Measurements from ENCODE around the gene L1TD1. TPM values are rescaled to one million over a fixed set of nuclear protein-coding genes. Genes with fewer than 3 reads are reported as not detected.
A peak's percentile ranks its signal among the peaks of the same experiment; 100 is the strongest.

The L1TD1 gene
- polyA plus RNA-seq, 1 donor from 2014 or later: not detected

GRCh38 chr1:62245201-62245600, 50.6 kb downstream of the L1TD1 start:
- H4K20me1 ChIP-seq (ENCODE audit: insufficient read depth): no peaks in the 10 kb centered on the region
- TF ChIP-seq, protein P1, sequence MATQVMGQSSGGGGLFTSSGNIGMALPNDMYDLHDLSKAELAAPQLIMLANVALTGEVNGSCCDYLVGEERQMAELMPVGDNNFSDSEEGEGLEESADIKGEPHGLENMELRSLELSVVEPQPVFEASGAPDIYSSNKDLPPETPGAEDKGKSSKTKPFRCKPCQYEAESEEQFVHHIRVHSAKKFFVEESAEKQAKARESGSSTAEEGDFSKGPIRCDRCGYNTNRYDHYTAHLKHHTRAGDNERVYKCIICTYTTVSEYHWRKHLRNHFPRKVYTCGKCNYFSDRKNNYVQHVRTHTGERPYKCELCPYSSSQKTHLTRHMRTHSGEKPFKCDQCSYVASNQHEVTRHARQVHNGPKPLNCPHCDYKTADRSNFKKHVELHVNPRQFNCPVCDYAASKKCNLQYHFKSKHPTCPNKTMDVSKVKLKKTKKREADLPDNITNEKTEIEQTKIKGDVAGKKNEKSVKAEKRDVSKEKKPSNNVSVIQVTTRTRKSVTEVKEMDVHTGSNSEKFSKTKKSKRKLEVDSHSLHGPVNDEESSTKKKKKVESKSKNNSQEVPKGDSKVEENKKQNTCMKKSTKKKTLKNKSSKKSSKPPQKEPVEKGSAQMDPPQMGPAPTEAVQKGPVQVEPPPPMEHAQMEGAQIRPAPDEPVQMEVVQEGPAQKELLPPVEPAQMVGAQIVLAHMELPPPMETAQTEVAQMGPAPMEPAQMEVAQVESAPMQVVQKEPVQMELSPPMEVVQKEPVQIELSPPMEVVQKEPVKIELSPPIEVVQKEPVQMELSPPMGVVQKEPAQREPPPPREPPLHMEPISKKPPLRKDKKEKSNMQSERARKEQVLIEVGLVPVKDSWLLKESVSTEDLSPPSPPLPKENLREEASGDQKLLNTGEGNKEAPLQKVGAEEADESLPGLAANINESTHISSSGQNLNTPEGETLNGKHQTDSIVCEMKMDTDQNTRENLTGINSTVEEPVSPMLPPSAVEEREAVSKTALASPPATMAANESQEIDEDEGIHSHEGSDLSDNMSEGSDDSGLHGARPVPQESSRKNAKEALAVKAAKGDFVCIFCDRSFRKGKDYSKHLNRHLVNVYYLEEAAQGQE (IDR thresholded peaks at IDR 0.05; ENCODE audit: borderline replicate concordance): no peak
- no peak for TF ChIP-seq RAD21 (conservative IDR thresholded peaks at IDR 0.05)
- TF ChIP-seq SMC3 (conservative IDR thresholded peaks at IDR 0.05; ENCODE audit: poor library complexity): no peak
- no peak for TF ChIP-seq EP300 (conservative IDR thresholded peaks at IDR 0.05; ENCODE audit: poor library complexity, severe bottlenecking)
- TF ChIP-seq, protein P2, sequence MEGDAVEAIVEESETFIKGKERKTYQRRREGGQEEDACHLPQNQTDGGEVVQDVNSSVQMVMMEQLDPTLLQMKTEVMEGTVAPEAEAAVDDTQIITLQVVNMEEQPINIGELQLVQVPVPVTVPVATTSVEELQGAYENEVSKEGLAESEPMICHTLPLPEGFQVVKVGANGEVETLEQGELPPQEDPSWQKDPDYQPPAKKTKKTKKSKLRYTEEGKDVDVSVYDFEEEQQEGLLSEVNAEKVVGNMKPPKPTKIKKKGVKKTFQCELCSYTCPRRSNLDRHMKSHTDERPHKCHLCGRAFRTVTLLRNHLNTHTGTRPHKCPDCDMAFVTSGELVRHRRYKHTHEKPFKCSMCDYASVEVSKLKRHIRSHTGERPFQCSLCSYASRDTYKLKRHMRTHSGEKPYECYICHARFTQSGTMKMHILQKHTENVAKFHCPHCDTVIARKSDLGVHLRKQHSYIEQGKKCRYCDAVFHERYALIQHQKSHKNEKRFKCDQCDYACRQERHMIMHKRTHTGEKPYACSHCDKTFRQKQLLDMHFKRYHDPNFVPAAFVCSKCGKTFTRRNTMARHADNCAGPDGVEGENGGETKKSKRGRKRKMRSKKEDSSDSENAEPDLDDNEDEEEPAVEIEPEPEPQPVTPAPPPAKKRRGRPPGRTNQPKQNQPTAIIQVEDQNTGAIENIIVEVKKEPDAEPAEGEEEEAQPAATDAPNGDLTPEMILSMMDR (IDR thresholded peaks at IDR 0.05; ENCODE audit: poor library complexity, severe bottlenecking): no peak
- no peak for TF ChIP-seq POLR2AphosphoS5 (IDR thresholded peaks at IDR 0.05)
- no peak for TF ChIP-seq MXI1 (conservative IDR thresholded peaks at IDR 0.05; ENCODE audit: poor library complexity, severe bottlenecking)
- TF ChIP-seq TAF1 (IDR thresholded peaks at IDR 0.05; ENCODE audit: low read depth): no peak
- TF ChIP-seq EZH2 (IDR thresholded peaks at IDR 0.05; ENCODE audit: borderline replicate concordance, insufficient read depth, low read length, poor library complexity, severe bottlenecking): no peak
- no peaks in the 10 kb centered on the region for H3K79me2 ChIP-seq (replicated peaks; ENCODE audit: insufficient read depth, low read length)
- no peaks in the 10 kb centered on the region for H3F3A ChIP-seq (ENCODE audit: insufficient read depth, low read length, poor library complexity, severe bottlenecking)
- H3K9me2 ChIP-seq (ENCODE audit: insufficient read depth, low read length): no peaks in the 10 kb centered on the region
- H3K4me3 ChIP-seq (ENCODE audit: low read length): no peak overlapping the region
- H3K4me2 ChIP-seq (ENCODE audit: low read length): no peak overlapping the region
- H3K36me3 ChIP-seq (ENCODE audit: insufficient read depth, low read length): no peaks in the 10 kb centered on the region
- H3K9ac ChIP-seq (ENCODE audit: low read length): no peak overlapping the region
- H2AFZ ChIP-seq (ENCODE audit: low read depth, low read length): no peak overlapping the region
- H3K9me3 ChIP-seq (ENCODE audit: low read length): no peaks in the 10 kb centered on the region
- H3K27me3 ChIP-seq (ENCODE audit: insufficient read depth, low read depth, low read length): no peaks in the 10 kb centered on the region
- no peak overlapping the region for H3K27ac ChIP-seq (ENCODE audit: low read length)

DNA sequence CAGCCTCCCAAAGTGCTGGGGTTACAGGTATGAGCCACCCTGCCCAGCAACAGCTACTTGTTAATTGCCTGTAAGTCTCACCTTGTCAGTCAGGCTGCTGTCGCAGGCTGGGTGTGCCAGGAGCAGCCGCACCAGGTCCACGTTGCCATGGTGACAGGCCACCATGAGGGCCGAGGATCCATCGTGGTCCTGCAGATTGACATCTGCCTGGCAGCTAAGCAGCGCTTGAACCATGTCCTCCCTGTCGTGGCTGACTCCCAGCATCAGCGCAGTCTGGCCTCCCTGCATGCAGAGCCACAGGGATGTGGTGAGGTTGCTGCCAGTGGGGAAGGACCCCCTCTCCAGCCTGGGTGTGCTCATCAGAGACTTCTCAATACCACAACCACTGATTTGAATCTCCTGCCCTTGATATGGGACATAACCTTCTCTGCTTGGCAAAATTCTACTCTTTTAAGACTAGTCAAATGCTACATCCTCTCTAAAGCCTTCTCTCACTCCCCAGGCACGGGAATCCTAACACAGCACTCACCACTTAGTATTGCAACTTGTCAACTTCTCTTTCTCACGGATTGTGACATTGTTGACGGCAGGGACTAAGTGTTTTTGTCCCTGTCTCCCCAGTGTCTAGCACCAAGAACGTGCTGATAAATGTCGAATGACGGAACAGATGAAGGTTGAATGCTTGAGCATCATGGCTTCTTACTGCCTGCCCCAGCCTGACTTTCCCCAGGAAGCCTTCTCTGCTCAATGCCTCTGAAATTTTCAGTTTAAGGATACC, 52.9 kb downstream of the L1TD1 start:
- TF ChIP-seq SMC3 (conservative IDR thresholded peaks at IDR 0.05; ENCODE audit: poor library complexity) (no peak), EZH2 (IDR thresholded peaks at IDR 0.05; ENCODE audit: borderline replicate concordance, insufficient read depth, low read length, poor library complexity, severe bottlenecking) (no peak), EP300 (conservative IDR thresholded peaks at IDR 0.05; ENCODE audit: poor library complexity, severe bottlenecking) (peak; percentile 42), TAF1 (IDR thresholded peaks at IDR 0.05; ENCODE audit: low read depth) (no peak), MXI1 (conservative IDR thresholded peaks at IDR 0.05; ENCODE audit: poor library complexity, severe bottlenecking) (peak; percentile 13), RAD21 (conservative IDR thresholded peaks at IDR 0.05) (no peak), POLR2AphosphoS5 (IDR thresholded peaks at IDR 0.05) (peak; percentile 58)
- TF ChIP-seq, protein P1 (IDR thresholded peaks at IDR 0.05; ENCODE audit: borderline replicate concordance): no peak
- TF ChIP-seq, protein P2 (IDR thresholded peaks at IDR 0.05; ENCODE audit: poor library complexity, severe bottlenecking): no peak
- Histone ChIP-seq H3K4me3 (ENCODE audit: low read length) (peak overlapping the region; percentile 26), H3K9me2 (ENCODE audit: insufficient read depth, low read length) (no peaks in the 10 kb centered on the region), H3K27ac (ENCODE audit: low read length) (peak overlapping the region; percentile 10), H3K79me2 (replicated peaks; ENCODE audit: insufficient read depth, low read length) (no peaks in the 10 kb centered on the region), H4K20me1 (ENCODE audit: insufficient read depth) (no peaks in the 10 kb centered on the region), H3K9ac (ENCODE audit: low read length) (peak overlapping the region; percentile 5), H2AFZ (ENCODE audit: low read depth, low read length) (no peak overlapping the region), H3K27me3 (ENCODE audit: insufficient read depth, low read depth, low read length) (no peaks in the 10 kb centered on the region), H3K4me2 (ENCODE audit: low read length) (no peak overlapping the region), H3K36me3 (ENCODE audit: insufficient read depth, low read length) (no peaks in the 10 kb centered on the region), H3K9me3 (ENCODE audit: low read length) (no peaks in the 10 kb centered on the region), H3F3A (ENCODE audit: insufficient read depth, low read length, poor library complexity, severe bottlenecking) (no peaks in the 10 kb centered on the region)

Measured in neural cell (in vitro differentiated cells).